H1 (cell line): ENCODE results near the gene LINC01488. TPM values are rescaled to one million over a fixed set of nuclear protein-coding genes. Genes with fewer than 3 reads are reported as not detected.

Experiments used
- CTCF ChIP-seq, 3 experiments: IDR thresholded peaks; 1 replicate in 2 of 3; 2 replicates in 1 of 3; pipeline versions ENCODE4 v1.5.1 to v1.6.1; 2011; ENCODE audit warnings: low read length in 3 of 3, mild to moderate bottlenecking in 3 of 3, inconsistent platforms in 2 of 3, low read depth in 1 of 3, moderate library complexity in 1 of 3; ENCODE audit not compliant: insufficient read depth in 1 of 3; ENCODE audit errors: control extremely low read depth in 1 of 3
- RAD21 ChIP-seq, 2 experiments: IDR thresholded peaks in 1 of 2; conservative IDR thresholded peaks in 1 of 2; 2 replicates each; pipeline ENCODE4 v1.6.1; 2011; ENCODE audit warnings: low read depth in 2 of 2, low read length in 2 of 2, improper control_type of control experiment in 1 of 2, inconsistent platforms in 1 of 2, mild to moderate bottlenecking in 1 of 2, moderate library complexity in 1 of 2
- YY1 ChIP-seq: IDR thresholded peaks from 2 replicates; pipeline ENCODE4 v1.6.1; 2011; ENCODE audit warnings: low read depth, mild to moderate bottlenecking, low read length
- polyA plus RNA-seq, 7 experiments: library from polyadenylated mRNA; depleted of rRNA in 3 of 7; stranded (reverse) in 5 of 7; unstranded in 2 of 7; fragments of >200 nt in 5 of 7; fragments of 200-250 nt in 2 of 7; gene quantifications; 1 replicate in 5 of 7; 2 replicates in 1 of 7; 4 replicates in 1 of 7; pipeline versions ENCODE4 v1.2.1 to v1.2.3, GENCODE V29; 2011 to 2013; ENCODE audit warnings: missing spikeins in 2 of 7, mixed read lengths in 2 of 7
- total RNA-seq: library from RNA; stranded (reverse); fragmentation: NEBNext Ultra II Directional; extraction: Animal tissue kit (Norgen Biotek cat#: 25700); gene quantifications from 2 replicates; pipeline ENCODE4 v1.2.1, GENCODE V29; 2021

LINC01488 gene
- total and polyA plus RNA-seq, 2 of the 8 experiments (the other 6 are each of a cell fraction or from before 2014, with no cell fraction given): not detected

GRCh38 chr11:69501121-69501489 is 19.6 kb downstream of the LINC01488 start (continued):
- TF ChIP-seq CTCF (IDR thresholded peaks at IDR 0.05; ENCODE audit: control extremely low read depth in 1 of 3, insufficient read depth in 1 of 3, low read depth in 1 of 3, low read length in 3 of 3): no peak
- TF ChIP-seq YY1: no peak
- TF ChIP-seq RAD21 (IDR thresholded peaks at IDR 0.05 in 1 of 2, conservative IDR thresholded peaks at IDR 0.05 in 1 of 2; ENCODE audit: low read depth in 2 of 2, low read length in 2 of 2): no peak
